ENCODE measurements around the gene PLCB4.
"Not testable (repeated sequence)": the region's sequence is repeated elsewhere in the genome, so short reads cannot be mapped to it uniquely, and the experiment has no call there.

Gene PLCB4

DNA sequence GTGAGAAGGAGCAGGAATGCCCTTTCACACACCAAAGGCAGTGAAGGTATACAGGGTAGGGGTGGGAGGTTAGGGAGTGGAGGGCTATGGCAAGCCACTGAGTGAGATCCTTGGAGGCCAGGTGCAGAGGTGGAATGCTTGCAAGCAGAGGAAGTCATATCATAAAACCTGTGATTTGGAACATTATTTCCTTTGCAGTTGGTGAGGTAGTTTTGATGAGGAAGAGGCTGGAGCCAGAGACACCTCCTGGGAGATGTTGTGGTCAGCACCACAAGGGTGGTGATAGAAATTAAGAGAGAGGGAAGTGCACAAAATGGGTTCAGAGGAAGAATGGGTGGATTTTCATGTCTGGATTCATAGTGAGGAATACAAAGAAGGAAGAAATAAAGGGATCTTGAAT is 73.0 kb downstream of the PLCB4 start:
- no peak for DNase-seq (ENCODE audit: low read depth in 2 of 2)

DNA sequence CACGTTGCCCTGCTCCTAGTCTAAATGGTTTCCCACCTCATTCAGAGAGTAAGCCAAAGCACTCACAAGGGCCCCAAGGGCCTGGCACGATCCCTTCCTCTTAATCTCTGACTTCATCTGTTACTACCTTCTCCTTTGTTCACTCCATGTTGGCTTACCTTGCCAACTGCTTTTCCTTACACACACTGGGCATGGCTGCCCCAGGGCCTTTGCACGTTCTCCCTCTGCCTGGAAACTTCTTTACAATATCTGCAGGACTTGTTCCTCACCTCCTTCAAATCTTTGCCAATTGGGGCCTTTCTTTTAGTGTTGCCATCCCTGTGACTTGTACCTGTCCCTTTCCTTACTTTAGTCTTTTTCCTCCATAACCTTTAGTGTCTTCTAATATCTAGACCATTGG is 73.9 kb downstream of the PLCB4 start:
- no peak for DNase-seq (ENCODE audit: low read depth in 2 of 2)

DNA sequence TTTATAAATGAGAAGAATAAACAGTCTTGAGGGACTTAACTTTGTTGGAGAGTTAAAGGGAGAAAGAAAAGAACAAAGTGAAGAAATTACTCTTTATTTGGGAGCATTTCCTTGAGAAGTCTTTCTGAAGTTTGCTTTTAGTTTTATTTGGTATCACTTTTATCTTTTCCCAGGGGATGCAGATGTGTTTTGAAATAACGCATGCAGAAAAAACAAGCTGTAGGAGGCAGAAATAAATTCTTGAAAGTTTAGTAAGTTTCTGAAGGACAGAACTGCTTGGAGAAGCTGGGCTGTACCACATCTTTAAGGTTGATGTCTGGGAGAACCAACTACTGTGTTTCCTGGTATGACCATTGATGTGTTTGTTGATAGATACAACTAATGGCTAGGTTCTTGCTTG is 75.0 kb downstream of the PLCB4 start:
- no peak for DNase-seq (ENCODE audit: low read depth in 2 of 2)

DNA sequence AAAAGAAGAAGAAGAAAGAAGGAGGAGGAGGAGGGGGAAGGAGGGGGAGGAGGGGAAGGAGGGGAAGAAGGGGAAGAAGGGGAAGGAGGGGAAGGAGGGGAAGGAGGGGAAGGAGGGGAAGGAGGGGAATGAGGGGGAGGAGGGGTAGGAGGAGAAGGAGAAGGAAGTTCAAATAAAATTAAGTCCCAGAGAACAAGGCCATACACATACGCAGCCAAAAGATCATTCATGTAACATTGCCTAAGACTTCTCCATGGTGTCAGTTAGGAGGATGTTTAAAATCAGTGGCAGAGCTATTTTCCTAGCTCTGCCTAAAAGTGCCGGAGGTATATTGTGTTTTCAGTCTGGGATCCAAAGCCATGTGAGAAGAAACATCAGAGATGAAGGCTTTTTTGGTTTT is 75.8 kb downstream of the PLCB4 start:
- no peak for DNase-seq (ENCODE audit: low read depth in 2 of 2)

DNA sequence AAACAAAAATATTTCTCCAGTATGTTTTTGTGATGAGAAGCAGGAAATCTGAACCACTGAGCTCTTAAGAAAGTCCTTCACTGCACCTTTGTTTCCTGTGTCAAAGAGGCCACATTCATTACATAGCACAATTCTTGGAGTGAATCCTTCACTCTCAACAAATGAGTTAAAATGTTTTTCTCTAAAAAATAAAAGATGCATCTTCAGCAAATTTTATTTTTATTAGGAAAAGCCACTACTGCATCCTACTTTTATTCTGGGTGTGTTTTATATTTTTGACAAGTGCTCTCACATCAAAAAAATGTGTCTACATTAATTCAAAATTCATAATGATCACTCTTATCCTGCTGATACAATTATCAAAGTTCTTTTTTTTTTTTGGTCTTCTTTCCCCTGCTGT is 76.3 kb downstream of the PLCB4 start:
- no peak for DNase-seq (ENCODE audit: low read depth in 2 of 2)

DNA sequence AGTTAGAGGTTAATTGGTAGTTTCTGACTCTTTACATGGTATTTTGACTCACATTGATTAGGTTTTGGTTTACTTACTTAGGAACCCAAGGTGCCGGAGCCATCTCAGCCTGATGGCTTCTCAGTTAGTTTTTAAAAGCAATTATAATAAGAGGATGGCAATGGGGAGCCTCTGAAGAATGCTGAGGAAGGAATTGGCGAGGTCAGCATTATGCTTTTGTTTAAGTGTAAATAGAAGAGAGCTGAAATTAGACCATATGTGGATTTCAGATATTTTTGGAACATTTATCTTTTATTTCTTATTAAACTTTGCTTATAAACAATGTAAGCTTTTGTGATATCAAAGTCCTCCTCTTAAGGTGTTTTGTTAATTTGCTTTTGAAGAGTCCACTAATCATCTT is 77.8 kb downstream of the PLCB4 start:
- no peak for DNase-seq (ENCODE audit: low read depth in 2 of 2)

DNA sequence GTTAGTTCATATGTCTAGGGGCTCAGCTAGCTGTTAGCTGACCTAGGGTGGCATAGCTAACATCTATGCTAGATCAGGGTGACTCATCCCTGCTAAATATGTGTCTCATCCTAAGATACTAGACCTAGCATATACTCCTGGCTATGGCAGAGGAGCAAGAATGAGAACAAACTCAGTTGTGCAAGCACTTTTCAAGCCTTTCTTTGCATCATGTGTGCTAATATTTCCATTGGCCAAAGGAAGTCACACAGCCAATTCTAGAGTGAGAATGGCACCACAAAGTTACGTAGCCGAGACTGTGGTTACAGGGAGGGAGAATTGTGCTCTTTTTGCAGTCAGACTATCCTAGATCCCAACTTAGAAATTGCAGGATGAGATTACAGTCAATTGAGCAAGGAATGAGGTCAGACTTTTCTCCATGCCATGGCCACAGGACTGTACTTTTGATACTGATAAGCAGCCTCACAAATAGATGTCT is 78.7 kb downstream of the PLCB4 start:
- DNase-seq (ENCODE audit: low read depth in 2 of 2) = no peak

DNA sequence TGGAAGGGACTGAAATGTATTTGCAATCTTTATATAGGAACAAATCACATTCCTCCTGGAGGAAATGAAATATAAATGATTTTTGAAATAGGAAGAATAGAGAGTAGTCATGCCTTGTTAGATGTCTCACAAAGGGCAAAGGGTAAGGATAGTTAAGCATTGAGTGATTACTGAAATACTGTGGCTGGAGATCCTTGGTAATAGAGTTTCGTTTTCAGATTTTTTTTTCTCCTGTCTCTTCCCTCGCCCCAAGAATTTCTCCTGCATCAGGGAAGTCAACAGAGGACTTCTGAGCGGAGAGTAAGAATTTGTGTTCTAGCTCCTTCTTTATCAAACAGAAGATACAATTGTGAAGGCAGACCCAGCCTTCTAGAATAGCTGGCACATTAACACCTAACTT is 79.4 kb downstream of the PLCB4 start:
- DNase-seq (ENCODE audit: low read depth in 2 of 2) = no peak

DNA sequence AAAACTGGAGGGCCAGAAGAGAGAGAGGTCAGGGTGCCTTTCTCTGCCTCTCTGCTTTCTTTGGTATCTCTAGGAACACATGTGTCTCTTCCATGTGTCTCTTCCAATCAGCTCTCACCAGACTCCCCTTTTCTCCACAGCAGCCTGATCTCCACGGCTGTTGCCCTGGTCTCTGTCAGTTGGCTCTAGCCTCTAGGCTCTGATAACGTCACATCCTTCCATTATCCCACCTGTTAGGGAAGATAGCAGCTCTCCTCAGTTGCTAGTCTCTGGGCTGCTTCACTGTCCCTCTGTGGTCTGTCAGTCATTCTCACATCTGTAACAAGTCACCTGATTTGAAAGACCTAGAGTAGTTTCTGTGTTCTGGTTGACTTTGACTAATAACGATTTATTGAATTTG is 80.2 kb downstream of the PLCB4 start:
- no peak for DNase-seq (ENCODE audit: low read depth in 2 of 2)

DNA sequence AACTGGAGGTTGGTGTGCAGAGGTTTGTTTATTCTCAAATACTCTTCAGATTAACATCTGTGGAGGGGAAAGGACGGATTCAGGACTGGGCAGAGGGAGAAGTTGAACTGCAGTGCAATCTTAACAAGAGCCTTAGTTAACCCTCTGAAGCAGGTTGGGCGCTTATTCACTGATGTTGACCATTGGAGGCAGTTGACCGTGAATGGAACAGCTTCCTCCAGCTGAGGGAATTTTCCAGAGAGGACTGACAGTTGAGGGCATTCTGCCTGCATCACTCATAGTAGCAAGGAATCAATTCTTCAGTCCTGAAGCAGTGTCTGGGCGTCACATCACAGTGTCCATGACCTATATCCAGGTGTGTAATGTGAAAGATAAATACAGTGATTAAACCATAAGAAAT is 80.9 kb downstream of the PLCB4 start:
- DNase-seq (ENCODE audit: low read depth in 2 of 2) = no peak

DNA sequence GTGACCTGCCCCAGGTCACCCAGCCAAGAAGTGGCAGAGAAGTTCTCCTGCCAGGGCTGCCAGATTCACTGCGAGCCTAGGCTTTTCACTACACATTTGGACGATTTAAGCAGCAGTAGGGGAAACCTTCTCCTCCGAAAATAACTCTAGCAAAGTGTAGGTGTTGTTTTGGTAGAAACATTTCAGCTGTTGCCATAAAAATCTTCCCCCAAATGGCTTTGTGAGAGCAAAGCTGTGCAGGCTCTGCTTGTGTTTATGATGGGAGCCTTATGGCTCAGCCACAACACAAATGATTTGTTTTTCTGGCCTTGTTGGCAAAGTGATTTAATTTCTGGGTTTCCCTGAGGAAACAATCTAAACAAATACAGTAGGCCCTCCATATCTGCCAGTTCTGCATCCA is 81.8 kb downstream of the PLCB4 start:
- DNase-seq (ENCODE audit: low read depth in 2 of 2) = no peak

DNA sequence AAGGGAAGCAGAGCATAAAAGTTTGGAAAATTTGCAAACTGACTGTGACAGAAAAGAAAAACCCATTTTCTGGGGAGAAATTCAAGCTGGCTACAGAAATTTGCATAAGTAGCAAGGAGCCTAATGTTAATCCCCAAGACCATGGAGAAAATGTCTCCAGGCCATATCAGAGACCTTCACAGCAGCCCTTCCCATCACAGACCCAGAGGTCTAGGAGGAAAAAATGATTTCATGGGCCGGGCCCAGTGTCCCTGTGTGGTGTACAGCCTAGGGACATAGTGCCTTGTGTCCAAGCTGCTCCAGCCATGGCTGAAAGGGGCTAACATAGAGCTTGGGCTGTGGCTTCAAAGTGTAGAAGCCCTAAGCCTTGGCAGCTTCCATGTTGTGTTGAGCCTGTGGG is 83.3 kb downstream of the PLCB4 start:
- DNase-seq (ENCODE audit: low read depth in 2 of 2) = not testable (repeated sequence)

DNA sequence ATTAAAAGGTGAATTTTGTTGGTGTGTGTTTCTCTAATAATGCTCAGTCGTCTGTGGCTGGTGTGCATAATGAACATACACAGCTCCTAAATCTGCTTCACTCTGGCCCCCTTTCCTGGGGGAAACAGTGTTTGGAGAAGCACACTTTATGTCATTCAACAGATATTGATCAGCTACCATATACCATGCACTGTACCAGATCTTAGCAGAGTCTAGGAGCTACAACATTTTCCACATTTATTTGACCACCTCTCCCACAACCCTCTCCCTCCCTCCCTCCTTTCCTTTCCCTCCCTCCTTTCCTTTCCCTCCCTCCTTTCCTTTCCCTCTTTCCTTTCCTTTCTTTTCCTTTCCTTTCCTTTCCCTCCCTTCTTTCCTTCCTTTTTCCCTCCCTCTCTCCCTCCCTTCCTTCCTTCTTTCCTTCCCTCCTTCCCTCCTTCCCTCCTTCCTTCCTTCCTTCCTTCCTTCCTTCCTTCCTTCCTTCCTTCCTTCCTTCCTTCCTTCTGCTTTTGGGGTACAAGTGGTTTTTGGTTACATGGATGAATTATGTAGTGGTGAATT is 85.7 kb downstream of the PLCB4 start:
- DNase-seq (ENCODE audit: low read depth in 2 of 2) = no peak

DNA sequence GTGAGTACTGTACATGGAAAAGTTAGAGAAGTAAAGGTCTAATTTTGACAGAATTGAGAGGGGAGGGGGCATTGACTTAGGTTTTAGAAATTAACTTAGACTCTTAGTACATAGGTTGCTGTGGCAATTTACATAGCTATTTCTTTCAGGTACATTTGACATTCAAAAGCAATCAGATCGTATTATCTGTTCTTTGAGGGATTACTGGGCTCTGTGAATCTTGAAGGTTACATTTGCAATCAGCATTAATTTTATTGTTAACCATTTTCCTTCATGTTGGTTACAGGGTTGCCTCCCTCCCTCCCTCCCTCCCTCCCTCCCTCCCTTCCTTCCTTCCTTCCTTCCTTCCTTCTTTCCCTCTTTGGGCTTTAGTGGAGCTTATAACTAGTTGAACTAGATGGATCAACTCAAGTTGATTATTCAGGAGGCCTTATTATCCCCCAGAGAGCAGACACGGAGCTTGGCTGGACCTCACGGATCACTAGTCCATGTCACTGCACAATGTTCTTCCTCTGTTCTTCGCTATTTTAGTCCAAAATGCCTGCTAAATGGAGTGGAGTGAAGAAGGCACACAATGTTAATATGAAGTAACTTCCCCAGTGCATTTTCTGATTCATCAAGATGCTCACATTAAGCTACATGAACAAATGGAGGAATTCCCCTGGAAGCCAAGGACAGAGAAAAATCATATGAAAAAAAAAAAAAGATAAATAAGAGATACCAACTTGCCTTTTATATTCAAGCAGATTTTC is 87.8 kb downstream of the PLCB4 start:
- DNase-seq (ENCODE audit: low read depth in 2 of 2) = no peak

DNA sequence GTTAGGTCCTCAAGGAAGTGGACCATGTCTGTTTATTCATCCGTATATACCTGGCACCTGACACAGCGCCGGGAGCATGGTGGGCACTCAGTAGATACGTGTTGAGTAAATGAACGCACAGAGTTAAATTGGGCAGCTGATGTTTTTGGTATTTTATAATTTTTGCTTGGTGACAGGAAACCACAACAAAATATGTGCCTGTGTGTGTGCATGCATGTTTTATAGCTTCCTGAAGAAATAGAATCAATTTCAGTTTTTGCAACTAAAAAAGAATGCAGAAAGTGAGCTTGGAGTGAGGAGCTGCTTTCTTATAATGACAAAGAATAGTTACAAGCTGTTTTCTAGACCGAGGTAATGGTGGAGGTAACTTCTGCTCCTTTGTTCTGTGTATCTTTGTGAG is 91.4 kb downstream of the PLCB4 start:
- no peak for DNase-seq (ENCODE audit: low read depth in 2 of 2)

DNA sequence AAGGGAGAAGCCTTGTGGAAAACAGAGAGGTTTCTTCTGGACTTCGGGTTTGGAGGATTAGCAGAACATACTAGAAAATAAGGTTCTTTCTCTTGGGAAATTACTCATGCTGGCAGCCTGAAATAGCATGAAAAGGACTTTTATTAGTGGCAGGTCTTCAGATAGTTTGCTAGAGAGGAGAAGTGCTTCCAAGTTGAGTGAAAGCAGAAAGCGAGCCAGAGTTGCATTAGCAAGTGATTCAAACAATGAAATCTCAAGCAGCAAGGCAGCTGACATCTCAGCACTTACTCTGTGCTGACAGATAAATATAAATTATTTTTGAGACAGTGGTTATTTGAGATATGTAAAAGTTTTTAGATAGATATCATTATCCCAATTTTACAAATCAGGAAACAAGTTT is 91.9 kb downstream of the PLCB4 start:
- DNase-seq (ENCODE audit: low read depth in 2 of 2) = no peak

DNA sequence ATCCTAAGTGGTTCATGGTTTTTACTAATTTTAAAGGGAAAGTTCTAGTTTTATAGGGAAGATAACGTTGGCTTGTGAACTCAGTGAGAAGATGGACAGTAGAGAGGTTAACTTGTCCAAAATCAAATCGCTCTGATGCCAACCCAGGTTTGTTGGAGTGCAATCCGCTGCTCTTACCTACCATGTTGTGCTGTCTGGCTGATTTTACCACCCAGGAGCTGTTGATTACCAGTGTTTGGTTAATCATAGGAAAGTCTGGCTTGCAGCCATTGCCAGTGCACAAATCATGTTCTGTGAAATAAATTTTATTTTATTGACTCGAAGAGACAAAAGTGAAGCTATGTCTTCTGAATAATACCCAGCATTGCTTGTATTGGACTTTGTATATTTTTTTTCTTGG is 92.4 kb downstream of the PLCB4 start:
- no peak for DNase-seq (ENCODE audit: low read depth in 2 of 2)

DNA sequence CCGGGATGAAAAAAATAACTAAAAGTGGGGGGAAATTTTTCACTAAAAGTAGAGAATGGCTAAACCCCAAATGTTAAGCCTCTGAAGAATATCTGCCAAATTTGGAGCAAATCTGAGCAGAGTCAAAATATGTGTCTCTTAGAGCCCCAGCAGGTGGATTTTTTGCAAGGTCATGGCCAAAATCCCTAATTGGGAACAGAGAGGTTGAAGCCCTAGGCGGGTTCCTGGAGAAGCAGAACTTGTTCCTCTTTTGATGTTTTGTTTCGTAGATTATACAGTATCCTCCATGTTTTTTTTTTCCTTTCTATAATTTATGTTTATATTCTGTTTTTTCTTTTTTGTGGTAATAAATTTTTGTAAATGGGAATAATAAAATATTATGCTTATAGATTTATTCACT is 94.4 kb downstream of the PLCB4 start:
- DNase-seq (ENCODE audit: low read depth in 2 of 2) = no peak

DNA sequence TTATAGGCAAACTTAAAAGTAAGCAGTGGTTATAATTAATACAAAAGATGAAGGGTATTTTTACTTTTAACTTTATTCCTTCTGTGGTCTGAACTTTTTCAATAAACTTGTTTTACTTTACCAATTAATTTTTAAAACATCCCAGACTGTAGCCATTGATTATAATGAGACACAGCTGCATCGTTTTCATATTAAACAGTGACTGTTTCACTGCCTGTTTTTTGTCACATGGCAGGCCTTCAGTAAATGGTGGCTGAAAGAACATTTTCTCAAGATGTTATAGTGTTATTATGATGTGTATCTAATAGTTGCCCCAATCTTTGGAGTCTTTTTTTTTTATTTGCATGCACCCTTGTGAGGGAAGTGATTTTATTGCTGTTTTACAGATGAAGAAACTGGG is 95.1 kb downstream of the PLCB4 start:
- DNase-seq (ENCODE audit: low read depth in 2 of 2) = no peak

DNA sequence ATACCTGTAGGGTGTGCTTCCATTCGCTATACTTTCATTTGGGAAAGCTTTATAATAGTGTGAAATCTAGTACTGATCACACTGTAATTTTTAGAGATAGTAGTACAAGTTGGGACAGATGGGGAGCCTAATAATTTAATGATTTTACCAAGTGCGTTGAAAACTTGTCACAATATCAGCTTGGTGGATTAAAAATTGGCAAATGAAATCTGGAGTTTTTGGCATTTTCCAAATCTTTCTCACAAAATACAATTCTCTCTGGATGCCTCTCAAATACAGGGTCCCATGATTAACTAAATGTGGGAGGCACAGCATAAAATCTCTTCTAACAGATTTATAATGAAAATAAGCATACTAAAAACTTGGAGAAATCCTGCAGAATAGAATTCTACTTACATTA is 96.4 kb downstream of the PLCB4 start:
- no peak for DNase-seq (ENCODE audit: low read depth in 2 of 2)

DNA sequence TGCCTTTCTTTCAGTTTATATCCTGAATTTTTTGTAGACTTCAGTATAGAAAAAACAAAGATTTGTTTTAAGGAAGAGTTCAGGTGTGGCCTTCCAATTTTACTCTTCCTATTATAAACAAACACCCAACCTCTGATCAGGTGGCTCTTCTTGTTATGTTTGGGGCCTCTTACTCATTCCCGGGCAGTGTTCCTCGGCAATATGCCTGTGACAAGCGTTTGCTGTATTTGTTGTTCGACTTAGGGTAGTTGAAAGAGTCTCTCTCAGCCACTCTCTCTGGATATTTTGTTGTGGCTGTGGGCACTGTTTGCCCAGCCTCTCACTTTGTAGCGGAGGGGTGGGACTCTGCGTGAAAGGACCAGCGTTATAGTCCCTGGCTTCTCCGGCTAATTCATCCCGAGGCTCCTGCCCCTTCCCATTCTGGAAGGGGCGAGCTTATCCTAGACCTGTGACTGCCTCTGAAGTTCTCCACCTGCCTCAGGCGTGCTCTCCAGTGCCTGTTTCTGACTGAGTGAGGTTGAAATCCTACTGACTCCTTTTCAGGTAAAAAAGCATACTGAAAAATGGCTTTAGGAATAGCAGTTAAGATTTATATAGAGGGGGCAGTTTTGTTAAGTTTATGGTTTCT is 97.4 kb downstream of the PLCB4 start:
- DNase-seq (ENCODE audit: low read depth in 2 of 2) = no peak

DNA sequence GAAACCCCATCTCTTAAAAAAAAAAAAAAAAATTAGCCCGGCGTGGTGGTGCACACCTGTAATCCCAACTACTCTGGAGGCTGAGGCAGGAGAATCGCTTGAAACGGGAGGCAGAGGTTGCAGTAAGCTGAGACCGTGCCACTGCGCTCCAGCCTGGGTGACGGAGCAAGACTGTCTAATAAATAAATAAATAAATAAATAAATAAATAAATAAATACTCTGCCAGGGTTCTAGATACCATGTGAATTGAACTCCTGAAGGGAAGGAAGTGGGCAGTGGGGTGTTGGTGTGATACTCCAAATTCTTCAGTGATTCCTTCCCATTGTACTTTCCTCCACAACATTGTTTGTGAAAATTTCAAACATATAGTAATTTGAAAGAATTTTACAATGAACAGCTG is 100.5 kb downstream of the PLCB4 start:
- no peak for DNase-seq (ENCODE audit: low read depth in 2 of 2)

DNA sequence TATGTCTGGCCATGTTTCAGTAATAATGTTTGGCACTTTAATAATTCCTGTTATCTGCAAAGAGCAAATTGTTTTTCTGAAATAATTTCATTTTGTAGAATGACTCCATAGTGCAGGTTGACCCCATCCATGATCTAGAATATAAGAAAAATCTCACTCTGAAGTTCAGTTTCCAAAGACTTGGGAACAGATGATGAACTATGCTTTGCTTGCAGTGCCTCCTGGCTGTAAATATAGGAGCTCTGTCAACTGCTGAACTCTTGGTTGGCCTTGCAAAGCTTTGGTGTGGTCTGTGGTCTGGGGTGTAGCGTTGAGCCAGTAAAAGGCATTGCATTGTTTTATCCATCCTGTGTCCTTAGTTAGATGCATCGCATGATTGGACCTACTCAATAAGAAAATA is 104.0 kb downstream of the PLCB4 start:
- DNase-seq (ENCODE audit: low read depth in 2 of 2) = no peak

Measured in stimulated activated CD4-positive, alpha-beta T cell treated with anti-CD3 and anti-CD28 coated beads, Interleukin-12 subunit alpha, Interleukin-12 subunit beta, amount 100 ng/mL, for 24 hours (primary cell).